ENCODE measurements around the gene EVA1C.
A peak's percentile ranks its signal among the peaks of the same experiment; 100 is the strongest.
"Not testable (repeated sequence)": the region's sequence is repeated elsewhere in the genome, so short reads cannot be mapped to it uniquely, and the experiment has no call there.

The EVA1C gene

DNA sequence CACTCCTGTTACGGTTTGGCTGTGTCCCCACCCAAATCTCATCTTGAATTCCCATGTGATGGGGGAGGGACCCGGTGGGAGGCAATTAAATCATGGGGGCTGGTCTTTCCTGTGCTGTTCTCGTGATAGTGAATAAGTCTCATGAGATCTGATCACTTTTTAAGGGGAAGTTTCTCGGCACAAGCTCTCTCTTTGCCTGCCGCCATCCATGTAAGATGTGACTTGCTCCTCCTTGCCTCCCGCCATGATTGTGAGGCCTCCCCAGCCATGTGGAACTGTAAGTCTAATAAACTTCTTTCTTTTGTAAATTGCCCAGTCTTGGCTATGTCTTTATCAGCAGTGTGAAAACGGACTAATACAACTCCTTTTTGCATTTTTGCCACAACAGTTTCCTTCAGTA is 118.3 kb downstream of the EVA1C start:
- DNase-seq (ENCODE audit: low read depth): not testable (repeated sequence)

DNA sequence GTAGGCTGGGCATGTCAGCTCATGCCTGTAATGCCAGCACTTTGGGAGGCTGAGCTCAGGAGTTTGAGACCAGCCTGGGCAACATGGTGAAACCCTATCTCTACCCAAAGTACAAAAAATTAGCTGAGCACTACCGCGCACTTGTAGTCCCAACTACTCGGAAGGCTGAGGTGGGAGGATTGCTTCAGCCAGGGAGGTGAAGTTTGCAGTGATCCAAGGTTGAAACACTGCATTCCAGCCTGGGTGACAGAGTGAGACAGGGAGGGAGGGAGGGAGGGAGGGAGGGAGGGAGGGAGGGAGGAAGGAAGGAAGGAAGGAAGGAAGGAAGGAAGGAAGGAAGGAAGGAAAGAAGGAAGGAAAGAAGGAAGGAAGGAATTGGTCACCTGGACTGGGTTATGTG is 119.1 kb downstream of the EVA1C start:
- not testable (repeated sequence) for DNase-seq (ENCODE audit: low read depth)

DNA sequence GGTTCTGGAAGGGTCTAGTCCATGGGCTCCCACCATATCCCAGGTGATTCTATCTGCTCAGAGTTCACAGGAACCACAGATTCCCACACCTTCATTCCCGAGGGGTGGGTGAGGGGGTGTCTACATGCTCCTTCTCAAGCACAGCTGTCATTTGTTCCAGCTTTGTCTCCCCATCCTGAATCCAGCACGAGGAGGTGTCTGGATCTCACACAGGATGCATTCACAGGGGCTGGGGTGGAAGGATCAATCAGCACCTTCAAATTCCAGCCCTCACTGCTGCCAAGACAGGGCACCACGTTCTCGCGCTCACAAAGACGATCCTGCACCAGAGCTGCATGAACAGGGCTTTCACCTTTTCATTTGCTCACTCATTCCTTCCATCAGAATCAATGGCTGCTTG is 120.1 kb downstream of the EVA1C start:
- no peak for DNase-seq (ENCODE audit: low read depth)

- DNase-seq (ENCODE audit: low read depth): no peak
These were observed 120.5 kb downstream of the EVA1C start for GRCh38 chr21:32533053-32533452.

DNA sequence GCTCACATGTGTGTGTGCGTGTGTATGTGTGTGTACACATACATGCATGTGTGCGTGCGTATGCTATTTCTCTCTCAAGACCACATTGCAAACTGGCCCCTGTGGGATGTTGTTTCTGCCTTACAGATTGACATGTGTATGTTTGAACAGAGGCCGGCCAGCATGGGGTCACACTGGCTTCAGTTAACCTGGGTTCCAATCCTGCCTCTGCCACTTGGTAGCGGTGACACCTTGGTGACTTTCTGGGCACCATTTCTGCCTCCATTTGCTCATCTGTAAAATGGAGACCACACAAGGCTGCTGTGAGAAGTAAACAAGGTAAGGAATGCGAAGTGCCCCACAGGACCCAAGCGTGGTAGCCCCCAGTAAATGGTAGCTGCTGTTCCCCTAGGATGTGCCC is 121.1 kb downstream of the EVA1C start:
- DNase-seq (ENCODE audit: low read depth): no peak

DNA sequence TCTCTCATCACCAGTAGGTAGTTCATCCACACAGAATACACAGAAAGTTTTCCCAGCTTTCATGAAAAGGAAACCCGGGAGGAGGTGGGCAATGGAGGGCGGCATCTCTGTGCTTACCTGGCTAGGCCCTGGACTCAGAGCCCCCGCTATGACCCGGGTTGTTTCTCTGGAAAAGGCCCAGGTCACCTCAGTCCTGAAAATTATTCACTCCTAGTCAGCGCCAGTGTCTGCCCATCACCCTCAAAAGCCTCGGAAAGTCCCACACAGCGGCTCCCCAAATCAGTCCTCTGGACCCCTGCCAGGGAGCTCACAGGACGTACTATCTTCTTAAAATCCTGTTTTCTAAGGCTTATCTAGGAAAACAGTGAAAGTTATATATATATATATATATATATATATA is 121.6 kb downstream of the EVA1C start:
- DNase-seq (ENCODE audit: low read depth): no peak

GRCh38 chr21:32535612-32536011 is 123.1 kb downstream of the EVA1C start:
- no peak for DNase-seq (ENCODE audit: low read depth)

DNA sequence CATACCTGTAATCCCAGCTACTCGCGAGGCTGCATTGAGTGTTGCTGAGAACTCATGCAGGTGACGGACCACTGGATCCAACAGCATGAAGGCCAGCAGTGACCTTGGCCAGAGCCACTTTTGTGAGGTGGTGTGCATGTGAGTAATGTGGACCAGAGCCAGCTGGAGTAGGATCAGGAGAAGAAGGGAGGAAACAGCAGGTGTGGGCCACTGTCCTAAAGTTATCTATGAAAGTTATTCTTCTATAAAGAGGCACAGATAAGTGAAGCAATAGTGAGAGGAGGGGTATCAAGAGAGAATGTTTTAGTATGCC is 125.0 kb downstream of the EVA1C start:
- no peak for DNase-seq (ENCODE audit: low read depth)

DNA sequence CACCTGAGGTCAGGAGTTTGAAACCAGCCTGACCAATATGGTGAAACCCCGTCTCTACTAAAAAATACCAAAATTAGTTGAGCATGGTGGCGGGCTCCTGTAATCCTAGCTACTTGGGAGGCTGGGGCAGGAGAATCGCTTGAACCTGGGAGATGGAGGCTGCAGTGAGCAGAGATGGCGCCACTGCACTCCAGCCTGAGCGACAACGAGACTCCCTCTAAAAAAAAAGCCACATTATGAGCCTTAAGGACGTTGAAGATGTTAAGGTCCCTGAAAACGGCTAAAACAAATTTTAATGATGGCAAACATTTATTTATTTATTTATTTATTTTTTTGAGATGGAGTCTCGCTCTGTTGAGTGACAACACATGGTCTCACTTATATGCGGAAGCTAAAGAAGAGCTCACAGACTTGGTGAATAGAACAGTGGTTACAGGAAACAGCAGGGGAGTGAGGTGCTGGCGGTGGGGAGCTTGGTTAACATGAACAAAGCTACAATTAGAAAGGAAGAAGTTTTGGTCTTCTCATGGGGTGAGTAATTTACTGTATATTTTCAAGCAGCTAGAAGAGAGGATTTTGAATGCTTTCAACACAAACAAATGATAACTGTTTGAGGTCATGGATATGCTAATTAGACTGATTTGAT is 125.8 kb downstream of the EVA1C start:
- no peak for DNase-seq (ENCODE audit: low read depth)

GRCh38 chr21:32539378-32539777 is 126.9 kb downstream of the EVA1C start:
- no peak for DNase-seq (ENCODE audit: low read depth)

- not testable (repeated sequence) for DNase-seq (ENCODE audit: low read depth)
These were observed 130.6 kb downstream of the EVA1C start for GRCh38 chr21:32543056-32543455.

DNA sequence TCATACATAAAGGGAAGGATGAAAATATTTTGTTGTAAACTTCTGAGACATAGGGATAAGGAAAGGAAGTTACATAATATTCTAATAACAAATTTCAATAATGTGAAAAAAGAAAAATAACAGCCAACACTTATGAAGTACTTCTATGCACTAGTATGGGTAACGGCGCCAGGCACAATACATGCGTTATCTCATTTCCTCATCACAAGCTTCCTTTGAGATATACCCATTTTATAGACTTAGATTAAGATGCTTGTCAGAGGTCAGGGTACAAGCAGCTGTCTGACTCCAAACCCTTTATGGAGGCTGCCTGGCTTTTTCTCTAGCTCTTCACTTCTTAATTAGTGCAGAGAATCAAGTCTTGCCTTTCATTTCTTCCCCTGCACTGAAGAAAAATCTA is 131.5 kb downstream of the EVA1C start:
- DNase-seq (ENCODE audit: low read depth): no peak

GRCh38 chr21:32544697-32545096 is 132.2 kb downstream of the EVA1C start:
- DNase-seq (ENCODE audit: low read depth): no peak

DNA sequence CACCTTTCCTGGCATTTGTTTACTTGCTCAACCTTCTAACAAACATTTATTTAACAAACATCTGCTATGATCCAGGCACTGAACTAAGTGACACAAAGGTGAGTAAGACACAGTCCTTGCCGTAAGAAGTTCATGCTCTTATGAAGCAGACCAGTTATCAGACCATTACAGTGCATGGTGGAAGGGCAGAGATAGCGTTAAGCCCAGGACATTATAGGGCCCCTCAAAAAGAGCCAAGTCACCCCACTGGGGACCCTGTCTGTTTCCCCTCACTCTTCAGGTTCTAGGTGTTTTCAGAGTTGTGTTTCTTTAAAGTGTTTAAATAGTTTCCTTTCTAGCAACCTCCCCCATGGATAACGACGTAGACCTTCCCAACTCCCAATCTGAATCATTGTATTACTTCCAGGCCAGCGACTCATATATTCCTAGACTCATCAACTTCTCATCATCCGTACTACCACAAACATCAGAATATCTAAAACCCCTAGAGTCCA is 133.5 kb downstream of the EVA1C start:
- DNase-seq (ENCODE audit: low read depth): peak; percentile 78

- DNase-seq (ENCODE audit: low read depth): no peak
These were observed 134.5 kb downstream of the EVA1C start for GRCh38 chr21:32547018-32547417.

GRCh38 chr21:32548978-32549377 is 136.5 kb downstream of the EVA1C start:
- no peak for DNase-seq (ENCODE audit: low read depth)

DNA sequence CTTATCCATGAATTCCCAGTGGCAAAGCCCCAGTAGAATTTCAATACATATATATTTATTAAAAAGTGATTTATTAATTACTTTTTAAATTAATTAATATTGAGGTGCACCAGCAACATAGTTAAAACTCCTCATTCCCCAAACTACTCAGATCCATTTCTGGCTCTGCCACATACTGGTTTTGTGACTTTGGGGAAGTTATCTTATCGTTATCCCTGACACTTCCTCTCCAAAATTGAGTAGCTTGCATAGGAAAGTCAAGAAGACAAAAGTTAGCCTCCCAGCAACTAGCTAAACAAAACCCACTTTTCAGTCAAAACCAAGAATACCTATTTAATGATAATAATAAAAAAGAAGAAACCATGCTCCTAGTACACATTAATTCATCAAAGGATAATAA is 136.9 kb downstream of the EVA1C start:
- DNase-seq (ENCODE audit: low read depth): no peak

GRCh38 chr21:32549886-32550285 is 137.4 kb downstream of the EVA1C start:
- DNase-seq (ENCODE audit: low read depth): no peak

- DNase-seq (ENCODE audit: low read depth): no peak
These were observed 142.5 kb downstream of the EVA1C start for GRCh38 chr21:32554832-32555638.

DNA sequence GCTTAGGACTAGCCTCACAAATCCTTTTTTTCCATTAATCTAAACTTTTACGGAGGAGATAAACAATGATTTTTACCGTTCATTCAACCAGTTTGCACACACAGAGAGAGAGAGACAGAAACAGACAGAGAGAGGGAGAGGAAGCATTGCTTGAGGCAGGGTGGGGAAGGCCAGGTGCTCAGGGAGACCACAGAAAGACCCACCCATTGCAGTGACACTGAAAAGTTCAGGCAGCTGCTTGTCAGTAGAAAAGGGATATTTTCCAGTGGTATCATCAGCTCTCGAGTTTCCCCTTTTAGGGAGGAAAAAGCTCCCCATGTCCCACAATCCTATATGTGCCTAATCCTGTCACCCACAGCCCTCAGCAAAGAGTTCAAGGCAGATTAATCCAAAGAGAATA is 145.6 kb downstream of the EVA1C start:
- DNase-seq (ENCODE audit: low read depth): no peak

- no peak for DNase-seq (ENCODE audit: low read depth)
These were observed 146.6 kb downstream of the EVA1C start for GRCh38 chr21:32559006-32559610.

- DNase-seq (ENCODE audit: low read depth): no peak
These were observed 148.4 kb downstream of the EVA1C start for GRCh38 chr21:32560896-32561295.

- not testable (repeated sequence) for DNase-seq (ENCODE audit: low read depth)
These were observed 149.0 kb downstream of the EVA1C start for GRCh38 chr21:32561476-32561875.
